Loucy (cell line): Measurements from ENCODE around the gene POFUT2.

ENCODE experiments used
- H2AFZ ChIP-seq: fragments of 200-600 bp; sonication (generic); 2 replicates; pipeline ENCODE4 v1.6.0; 2016; ENCODE audit warnings: antibody characterized with exemption, mild to moderate bottlenecking, low read length, moderate library complexity
- H3F3A ChIP-seq: fragments of 200-600 bp; 2 replicates; pipeline ENCODE4 v1.6.0; 2016; ENCODE audit warnings: antibody characterized with exemption, low read depth, mild to moderate bottlenecking
- H3K27me3 ChIP-seq: fragments of 200-600 bp; sonication (generic); 2 replicates; pipeline ENCODE4 v1.6.1; 2014; ENCODE audit warnings: low read length, mild to moderate bottlenecking; ENCODE audit not compliant: insufficient read depth, poor library complexity, severe bottlenecking
- H3K36me3 ChIP-seq: fragments of 200-600 bp; sonication (generic); 2 replicates; pipeline ENCODE4 v1.6.1; 2016; ENCODE audit warnings: low read length; ENCODE audit not compliant: insufficient read depth
- H3K4me1 ChIP-seq: fragments of 200-600 bp; sonication (generic); 2 replicates; pipeline ENCODE4 v1.5.1; 2014; ENCODE audit warnings: low read length, mild to moderate bottlenecking; ENCODE audit not compliant: insufficient read depth, poor library complexity, severe bottlenecking
- H3K4me2 ChIP-seq: fragments of 200-600 bp; sonication (generic); 2 replicates; pipeline ENCODE4 v1.6.0; 2014; ENCODE audit warnings: antibody characterized with exemption, low read length, low read depth, mild to moderate bottlenecking; ENCODE audit not compliant: poor library complexity, severe bottlenecking
- H3K4me3 ChIP-seq: fragments of 200-600 bp; sonication (generic); 2 replicates; pipeline ENCODE4 v1.5.1; 2014; ENCODE audit warnings: low read length, mild to moderate bottlenecking, mixed read lengths; ENCODE audit not compliant: poor library complexity, severe bottlenecking
- H3K79me2 ChIP-seq: fragments of 200-600 bp; sonication (generic); 2 replicates; pipeline ENCODE4 v1.6.1; 2014; ENCODE audit warnings: low read length; ENCODE audit not compliant: insufficient read depth
- H3K9ac ChIP-seq: fragments of 200-600 bp; sonication (generic); 2 replicates; pipeline ENCODE4 v1.6.0; 2014; ENCODE audit warnings: mild to moderate bottlenecking, low read depth, low read length, moderate library complexity; ENCODE audit not compliant: poor library complexity, severe bottlenecking
- H3K9me2 ChIP-seq: fragments of 200-600 bp; sonication (generic); replicated peaks from 2 replicates; pipeline ENCODE4 v1.6.1; 2016; ENCODE audit warnings: low read depth, low read length, mixed read lengths
- H3K9me3 ChIP-seq: fragments of 200-600 bp; sonication (generic); 2 replicates; pipeline ENCODE4 v1.6.1; 2014; ENCODE audit warnings: mild to moderate bottlenecking, antibody characterized with exemption, low read length, low read depth; ENCODE audit not compliant: insufficient read depth
- H4K20me1 ChIP-seq: fragments of 200-600 bp; sonication (generic); 2 replicates; pipeline ENCODE4 v1.6.0; 2014; ENCODE audit warnings: antibody characterized with exemption, low read length, mild to moderate bottlenecking; ENCODE audit not compliant: insufficient read depth, poor library complexity, severe bottlenecking
- CTCF ChIP-seq: fragments of 200-600 bp; sonication (generic); conservative IDR thresholded peaks from 2 replicates; pipeline ENCODE4 v1.5.1; 2014; ENCODE audit warnings: mild to moderate bottlenecking, antibody characterized with exemption, low read length
- EZH2phosphoT487 ChIP-seq: fragments of 200-600 bp; IDR thresholded peaks from 2 replicates; pipeline ENCODE4 v1.6.1; 2018; ENCODE audit warnings: antibody characterized with exemption, mild to moderate bottlenecking, moderate library complexity, borderline replicate concordance

The POFUT2 gene

GRCh38 chr21:45267390-45267760, 20.3 kb downstream of the POFUT2 start:
- Histone ChIP-seq H3K27me3 (no peaks in the 10 kb centered on the region), H3K4me1 (no peaks in the 10 kb centered on the region), H3K9me3 (no peaks in the 10 kb centered on the region), H3K9ac (no peak overlapping the region), H3K9me2 (no peaks in the 10 kb centered on the region), H3K4me3 (no peak overlapping the region), H2AFZ (no peak overlapping the region), H3K36me3 (peaks cover 52% of the 10 kb centered on the region; the same call in 1 of the 2 replicates), H4K20me1 (no peaks in the 10 kb centered on the region), H3K4me2 (no peak overlapping the region), H3K79me2 (no peaks in the 10 kb centered on the region), H3F3A (no peaks in the 10 kb centered on the region)
- no peak for TF ChIP-seq EZH2phosphoT487
- TF ChIP-seq CTCF, result no peak

- no peaks in the 10 kb centered on the region for H3F3A ChIP-seq
- H3K4me3 ChIP-seq, result no peak overlapping the region
- H3K79me2 ChIP-seq, result no peaks in the 10 kb centered on the region
- H3K4me1 ChIP-seq, result no peaks in the 10 kb centered on the region
- H3K36me3 ChIP-seq, result peaks cover 50% of the 10 kb centered on the region; the same call in 1 of the 2 replicates
- no peaks in the 10 kb centered on the region for H3K9me3 ChIP-seq
- no peak overlapping the region for H3K9ac ChIP-seq
- no peaks in the 10 kb centered on the region for H4K20me1 ChIP-seq
- no peak for TF ChIP-seq CTCF
- TF ChIP-seq EZH2phosphoT487, result no peak
- H3K27me3 ChIP-seq, result no peaks in the 10 kb centered on the region
- H3K4me2 ChIP-seq, result no peak overlapping the region
- H2AFZ ChIP-seq, result no peak overlapping the region
- H3K9me2 ChIP-seq, result no peaks in the 10 kb centered on the region
Observed at GRCh38 chr21:45266518-45267389, 20.9 kb downstream of the POFUT2 start.

- H3K9me2 ChIP-seq, result no peaks in the 10 kb centered on the region
- H4K20me1 ChIP-seq, result no peaks in the 10 kb centered on the region
- H3K27me3 ChIP-seq, result no peaks in the 10 kb centered on the region
- H3K36me3 ChIP-seq, result peaks cover 42% of the 10 kb centered on the region; the same call in 1 of the 2 replicates
- H3K4me1 ChIP-seq, result no peaks in the 10 kb centered on the region
- TF ChIP-seq CTCF, result no peak
- TF ChIP-seq EZH2phosphoT487, result no peak
- no peaks in the 10 kb centered on the region for H3F3A ChIP-seq
- H3K4me3 ChIP-seq, result no peak overlapping the region
- H3K9ac ChIP-seq, result no peak overlapping the region
- H3K79me2 ChIP-seq, result no peaks in the 10 kb centered on the region
- no peak overlapping the region for H2AFZ ChIP-seq
- no peaks in the 10 kb centered on the region for H3K9me3 ChIP-seq
- no peak overlapping the region for H3K4me2 ChIP-seq
Observed at GRCh38 chr21:45265721-45266517, 21.8 kb downstream of the POFUT2 start.
